Measurements from ENCODE around the gene KDM4B. TPM values are rescaled to one million over a fixed set of nuclear protein-coding genes. Genes with fewer than 3 reads are reported as not detected.

KDM4B gene
- total and polyA plus RNA-seq, 2 of the 8 experiments (the other 6 are each of a cell fraction or from before 2014, with no cell fraction given), result 12.0 to 31.9 TPM

DNA sequence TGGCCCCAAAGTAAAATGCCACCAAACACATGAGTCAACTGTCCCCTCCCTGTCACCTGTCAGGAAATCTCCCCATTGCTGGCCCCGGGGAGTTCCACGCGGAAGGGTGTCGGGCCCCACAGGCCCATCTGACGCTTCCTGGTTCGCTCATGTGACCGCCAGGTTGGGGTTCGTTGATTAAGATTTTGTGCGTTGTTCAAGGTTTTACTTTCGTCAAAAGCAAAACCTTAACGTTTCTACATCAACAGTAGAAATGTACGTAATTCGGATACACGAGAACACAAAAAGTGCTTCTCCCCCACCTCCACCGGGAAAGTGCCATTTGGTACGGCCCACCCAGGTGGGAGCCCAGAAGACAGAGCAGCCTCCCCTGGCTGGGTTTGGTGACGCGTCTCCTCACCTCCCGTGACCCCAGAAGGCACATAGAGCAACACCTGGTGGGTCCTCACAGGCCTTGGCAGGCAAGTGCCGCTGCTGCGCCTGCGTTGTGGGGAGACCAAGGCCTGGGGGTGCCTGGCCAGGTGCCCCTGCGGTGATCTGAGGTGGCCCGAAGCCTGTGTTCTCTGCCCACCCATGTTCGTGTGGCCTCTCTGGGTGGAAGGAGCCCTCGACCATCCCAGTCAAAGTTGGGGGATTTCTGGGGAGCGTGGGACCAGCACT is 161.6 kb downstream of the KDM4B start (continued):
- TF ChIP-seq HDAC6 (IDR thresholded peaks at IDR 0.05; ENCODE audit: low read depth, low read length), result no peak
- TF ChIP-seq SP1 (IDR thresholded peaks at IDR 0.05; ENCODE audit: low read depth, low read length), result no peak
- no peak for TF ChIP-seq NRF1 (IDR thresholded peaks at IDR 0.05; ENCODE audit: low read depth, low read length)
- no peak for TF ChIP-seq JUN (IDR thresholded peaks at IDR 0.05; ENCODE audit: low read depth, low read length)
